NCI-H2227 (cell line): ENCODE results near the gene STOML2.

ENCODE experiments used
- DNase-seq: peaks from one replicate; lab custom pipeline; 2025; ENCODE audit not compliant: unreplicated experiment; lab: John Stamatoyannopoulos, UW

Gene STOML2

GRCh38 chr9:35072461-35073278, 30.3 kb downstream of the STOML2 start, which contains the start of gene VCP:
Gene VCP (minus strand): TSS chr9:35072625. CDS start chr9:35072353, 272 bp downstream.
- peak; percentile 98 for DNase-seq

DNA sequence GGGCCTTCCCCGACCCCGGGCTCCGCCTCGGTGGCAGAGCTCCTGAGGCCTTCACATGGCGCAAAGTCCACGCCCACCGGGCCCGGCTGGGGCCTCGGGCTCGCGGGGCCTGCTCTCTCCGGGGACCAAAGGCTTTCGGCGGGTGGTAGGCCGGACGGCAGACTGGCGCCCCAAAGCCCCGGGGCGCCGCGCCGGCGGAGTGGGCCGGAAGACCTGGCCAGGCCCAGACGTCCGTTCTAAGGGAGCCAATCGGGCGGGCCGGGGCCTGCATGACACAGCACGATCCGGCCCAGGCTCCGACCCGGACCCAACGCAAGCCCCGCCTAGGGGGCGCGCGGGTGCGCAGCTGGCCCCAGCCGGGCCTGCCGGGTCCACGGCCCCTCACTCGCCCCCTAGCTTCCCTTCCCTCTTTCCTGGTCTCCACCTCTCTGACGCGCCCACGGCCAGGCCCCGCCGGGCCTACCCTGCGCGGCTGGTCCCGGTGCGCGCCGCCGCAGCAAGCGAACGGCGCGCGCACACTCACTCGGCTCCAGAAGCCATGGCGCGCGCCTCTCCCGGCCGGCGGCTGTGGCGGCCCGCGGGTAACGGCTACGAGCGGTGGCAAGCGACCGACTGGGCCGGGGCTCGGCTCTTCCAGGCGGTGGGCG, 31.0 kb downstream of the STOML2 start:
- peak; percentile 76 for DNase-seq

DNA sequence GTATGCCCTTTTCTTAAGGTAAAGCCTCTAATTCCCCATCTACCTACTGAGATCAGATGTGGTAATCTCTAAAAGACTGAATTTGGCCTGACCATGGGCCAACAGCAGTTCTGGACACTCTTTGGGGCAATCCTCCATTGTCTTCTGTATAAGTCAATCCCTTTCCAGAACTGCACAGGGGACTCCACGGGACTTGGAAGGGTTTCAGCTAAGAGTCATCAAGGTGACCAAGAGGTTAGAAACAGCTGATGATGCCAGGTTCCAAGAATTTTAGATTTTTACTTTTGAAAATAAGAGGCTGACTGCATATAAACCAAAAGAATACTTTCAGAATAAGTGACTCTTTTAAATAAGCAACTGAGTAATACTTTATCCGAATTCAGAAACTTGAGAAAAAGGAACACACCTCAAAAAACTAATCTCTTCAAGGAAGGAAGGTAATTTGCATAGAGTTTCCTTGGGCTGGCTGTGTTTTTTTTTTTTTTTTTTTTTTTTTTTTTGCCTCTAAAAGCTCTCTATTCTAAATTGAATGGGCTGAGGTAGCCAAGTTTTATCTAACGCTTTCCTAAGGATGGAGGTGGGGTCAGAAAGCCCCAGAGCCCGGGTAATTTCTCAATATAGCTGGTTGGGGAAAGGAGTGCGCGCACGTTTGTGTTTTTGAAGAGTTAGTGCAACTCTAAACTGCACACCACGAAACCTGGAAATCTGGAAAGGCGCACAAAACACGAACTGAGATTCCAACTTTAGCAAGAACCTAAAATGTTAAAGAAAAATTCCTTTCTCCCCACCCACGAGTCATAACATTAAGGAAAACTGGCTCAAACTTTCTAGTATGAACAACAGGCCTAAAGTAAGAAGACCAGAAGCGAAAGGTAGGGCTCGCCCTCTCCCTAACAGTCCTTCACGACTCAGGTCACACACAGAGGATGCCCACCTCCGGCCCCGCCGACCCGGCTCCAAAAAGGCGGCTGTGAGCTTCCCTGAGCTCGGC, 31.8 kb downstream of the STOML2 start:
- DNase-seq: no peak

DNA sequence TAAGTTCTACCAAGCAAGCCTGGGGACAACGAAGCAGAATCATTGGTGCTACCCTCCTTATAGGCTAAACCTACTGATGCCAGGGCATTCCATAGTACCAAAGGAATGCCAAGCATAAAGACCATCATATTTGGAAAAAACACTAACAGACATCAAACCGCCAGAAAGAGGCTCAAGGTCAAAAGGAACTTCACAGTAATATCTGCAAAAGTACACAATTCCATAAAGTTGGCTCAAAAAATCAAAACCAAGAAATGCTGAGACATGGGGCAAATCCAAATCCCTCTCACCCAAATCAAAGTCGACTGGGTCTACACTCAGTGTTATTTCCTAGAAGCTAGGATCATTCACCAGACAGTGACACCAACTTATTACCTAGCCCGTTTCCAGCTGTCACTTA, 33.9 kb downstream of the STOML2 start:
- DNase-seq: no peak

DNA sequence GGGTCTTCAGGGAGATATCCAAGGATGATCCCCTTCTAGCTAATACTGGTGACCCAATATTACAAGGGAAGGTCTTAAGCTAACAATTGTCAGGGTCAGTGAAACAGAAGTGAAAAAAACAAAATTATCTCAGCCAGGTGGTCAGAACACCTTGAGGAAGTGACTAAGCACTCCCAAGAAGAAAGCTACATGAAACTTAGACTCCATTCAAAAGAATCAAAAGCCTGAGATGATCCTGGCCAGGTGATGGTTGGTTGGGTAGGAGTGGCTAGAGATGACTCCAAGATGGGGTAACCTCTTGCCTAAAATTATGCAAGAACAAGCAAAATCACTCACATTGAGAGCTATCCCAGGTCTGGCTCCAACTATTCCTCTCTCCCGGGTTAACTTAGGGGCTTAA, 35.9 kb downstream of the STOML2 start:
- no peak for DNase-seq

GRCh38 chr9:35060548-35061207, 42.3 kb downstream of the STOML2 start:
- no peak for DNase-seq

DNA sequence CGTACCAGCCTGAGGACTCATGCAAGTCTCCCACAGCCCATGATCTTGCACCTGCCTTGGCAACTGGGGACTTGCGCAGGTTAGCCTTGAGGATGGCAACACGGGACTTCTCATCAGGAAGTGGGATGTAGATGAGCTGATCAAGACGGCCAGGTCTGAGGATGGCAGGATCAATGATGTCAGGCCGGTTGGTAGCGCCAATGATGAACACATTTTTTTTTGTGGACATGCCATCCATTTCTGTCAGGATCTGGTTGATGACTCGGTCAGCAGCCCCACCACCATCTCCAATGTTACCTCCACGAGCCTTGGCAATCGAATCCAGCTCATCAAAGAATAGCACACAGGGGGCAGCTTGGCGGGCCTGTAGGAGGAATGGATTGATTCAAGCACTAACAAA, 43.5 kb downstream of the STOML2 start:
- no peak for DNase-seq

GRCh38 chr9:35057271-35057620, 45.7 kb downstream of the STOML2 start:
- no peak for DNase-seq

DNA sequence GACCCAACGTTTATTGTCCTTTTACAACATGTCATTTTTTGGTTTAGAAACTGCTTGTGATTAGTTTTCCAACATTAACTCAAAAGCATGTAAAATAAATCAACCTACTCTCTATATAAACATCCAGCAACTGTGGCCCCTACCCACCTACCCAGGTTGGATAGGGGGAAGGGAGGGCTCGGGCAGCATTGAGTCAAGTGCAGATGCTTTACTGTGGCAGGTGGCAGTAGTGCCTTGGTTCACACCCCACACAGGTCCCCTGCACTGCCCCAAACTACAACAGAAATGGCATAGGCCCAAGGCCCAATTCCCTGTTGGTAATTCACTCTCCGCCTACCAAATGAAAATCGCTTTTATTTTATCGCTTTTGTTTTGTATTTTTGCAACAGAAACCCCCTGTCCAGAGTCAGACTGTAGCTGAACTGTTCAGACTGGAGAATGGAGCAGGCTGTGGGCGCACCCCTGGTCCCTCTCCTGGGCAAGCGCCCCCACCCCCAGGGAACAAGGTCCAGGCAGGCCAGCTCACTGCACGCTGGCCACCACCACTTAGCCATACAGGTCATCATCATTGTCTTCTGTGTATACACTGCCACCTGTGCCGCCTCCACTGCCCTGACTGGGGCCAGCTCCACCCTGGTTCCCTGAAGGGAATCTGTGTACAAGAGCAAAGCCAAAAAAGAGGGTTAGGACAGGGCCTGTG, 46.2 kb downstream of the STOML2 start:
- DNase-seq: no peak

- DNase-seq: no peak
Measured at GRCh38 chr9:35054871-35055644, 47.9 kb downstream of the STOML2 start.

DNA sequence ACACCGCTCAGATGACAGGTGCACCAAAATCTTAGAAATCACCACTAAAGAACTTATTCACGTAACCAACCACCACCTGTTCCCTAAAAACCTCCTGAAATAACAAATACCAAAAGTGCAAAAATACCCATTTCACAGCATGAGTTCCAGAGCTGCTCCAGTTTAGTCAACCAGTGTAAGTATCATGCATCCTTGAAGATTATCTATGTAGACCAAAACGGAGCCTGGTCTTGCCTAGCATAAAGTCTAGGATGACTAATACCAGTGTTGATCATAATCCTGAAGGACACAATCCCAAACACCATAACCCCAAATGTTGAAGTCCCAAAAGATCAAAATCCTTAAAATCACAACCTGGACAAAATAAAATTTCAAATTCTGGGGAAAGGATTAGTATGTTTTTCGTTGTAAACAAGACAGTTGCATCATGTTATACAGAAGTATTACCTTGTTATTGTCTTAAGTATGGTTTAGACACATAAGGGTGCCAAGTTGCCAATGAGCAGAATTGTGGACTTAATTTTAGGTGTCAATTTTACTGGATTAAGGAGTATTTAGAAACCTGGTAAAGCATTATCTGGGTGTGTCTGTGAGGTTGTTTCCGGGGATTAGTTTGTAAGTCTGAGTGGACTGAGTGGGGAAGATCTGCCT, 48.6 kb downstream of the STOML2 start:
- no peak for DNase-seq

DNA sequence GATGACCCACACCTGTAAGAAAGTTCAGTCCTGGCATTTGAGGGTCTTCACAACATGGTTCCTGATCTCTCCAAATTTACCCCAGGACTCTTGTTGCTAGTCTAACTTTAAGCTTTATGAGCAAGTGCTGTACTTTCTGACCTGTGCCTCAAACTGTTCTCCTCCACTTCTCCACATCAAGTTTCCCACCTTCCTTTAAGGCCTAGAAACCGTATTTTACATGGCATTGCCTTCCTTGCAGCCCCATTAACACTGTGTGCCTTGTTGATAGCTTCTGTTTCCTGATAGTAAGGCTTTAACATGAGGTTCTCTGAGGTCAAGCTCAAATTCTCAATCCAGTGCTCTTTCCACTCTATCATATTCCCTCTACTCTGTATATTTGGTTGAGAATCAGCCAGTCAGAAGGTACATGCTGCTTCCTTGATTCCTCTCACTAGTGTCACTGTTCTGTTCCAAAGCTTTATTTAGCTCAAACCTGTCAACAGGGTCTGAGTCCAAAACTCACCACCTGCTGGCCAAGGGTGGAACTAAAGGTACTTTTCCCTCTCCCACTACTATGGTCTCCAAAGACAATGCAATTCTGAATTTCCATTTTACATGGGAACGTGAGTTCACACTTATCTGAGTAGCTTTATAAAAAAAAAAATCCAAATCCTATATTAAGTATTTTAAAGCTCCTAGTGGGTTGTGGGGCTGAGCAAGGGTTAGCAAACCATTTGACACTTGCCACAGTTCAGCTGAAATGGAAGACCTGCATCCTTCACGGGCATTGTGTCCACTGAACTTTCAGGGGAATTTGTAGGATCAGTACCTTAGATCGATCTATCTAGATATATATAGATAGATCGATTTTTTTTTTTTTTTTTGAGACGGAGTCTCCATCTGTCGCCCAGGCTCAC, 51.6 kb downstream of the STOML2 start:
- peak; percentile 54 for DNase-seq
